ENCODE measurements around the gene PSMF1. TPM values are rescaled to one million over a fixed set of nuclear protein-coding genes. Genes with fewer than 3 reads are reported as not detected.

PSMF1 gene
- total and polyA plus RNA-seq, 12 donors, result 22.4 to 181 (median 125) TPM

DNA sequence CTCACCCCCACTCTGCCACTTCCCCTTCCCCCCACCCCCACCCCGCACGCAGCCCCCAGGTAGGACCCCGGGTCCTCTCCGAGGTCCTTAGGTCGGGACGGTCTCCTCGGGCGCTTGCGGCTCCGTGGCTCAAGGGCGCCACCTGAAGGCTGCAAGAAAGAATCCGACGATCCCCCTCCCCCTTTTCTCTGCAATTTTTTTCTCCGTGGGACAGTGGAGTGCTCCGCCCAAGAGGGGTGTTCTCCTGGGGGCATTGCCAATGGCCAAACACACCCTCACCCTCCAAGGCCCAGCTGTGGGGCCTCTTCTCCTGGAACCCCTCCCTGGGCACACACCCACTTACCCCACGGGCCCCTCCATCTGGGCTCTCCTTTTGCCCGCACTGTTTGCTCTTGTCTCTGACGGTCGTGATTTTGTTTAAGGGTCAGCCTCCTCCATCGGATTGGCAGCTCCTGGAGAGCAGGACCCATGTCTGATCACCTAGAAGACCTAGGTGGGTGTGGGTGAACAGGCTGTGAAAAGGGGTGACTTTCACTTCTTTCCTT, 67.5 kb downstream of the PSMF1 start:
- H3K27ac ChIP-seq, result peak overlapping the region in 6 of 10 donors; percentile 55 to 69 (median 60)
- peak overlapping the region; percentile 28 to 62 (median 58) for H3K4me3 ChIP-seq
- WGBS, 2 donors, result 10 to 11% methylated on average over 20 of the region's 20 CpGs

DNA sequence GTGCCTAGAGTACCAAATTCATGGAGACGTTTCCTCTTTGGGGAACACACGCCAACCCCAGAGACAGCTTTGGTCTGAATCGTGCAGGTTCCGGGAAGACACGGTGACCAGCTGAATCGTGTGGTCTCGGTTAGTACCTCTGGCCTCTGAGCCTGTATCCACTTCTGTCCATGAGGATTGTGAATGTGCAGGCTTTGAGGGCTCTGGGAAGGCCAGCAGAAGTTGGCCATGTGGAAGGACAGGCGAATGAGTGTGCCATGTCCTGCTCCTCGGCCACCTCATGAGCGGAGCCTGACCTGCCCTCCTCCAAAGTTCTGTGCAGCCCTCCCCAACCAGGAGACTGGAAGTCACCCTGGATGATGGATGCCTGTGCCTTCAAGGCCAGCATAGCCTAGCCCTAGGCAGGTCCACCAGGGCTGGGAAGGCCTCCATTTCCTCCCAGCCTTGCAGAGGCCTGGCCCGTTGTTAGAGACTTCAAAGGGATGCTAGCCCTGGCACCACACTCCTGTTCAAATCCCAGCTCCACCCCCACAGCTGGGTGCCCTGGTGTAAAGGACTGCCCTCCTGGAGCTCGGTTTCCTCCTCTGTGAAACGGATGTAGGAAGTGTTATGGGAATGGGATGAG, 68.1 kb downstream of the PSMF1 start:
- TF ChIP-seq CTCF (IDR thresholded peaks at IDR 0.05), result no peak
- intact Hi-C loops (cut with DNase I), result loop anchor here in 2 of 10 donors (2.0 to 10.0 kb wide), 2 partner anchors 18 to 372 kb away; no protein-coding TSS in a partner anchor
- Histone ChIP-seq H3K27ac (peak overlapping the region in 7 of 10 donors; percentile 3 to 65 (median 40)), H3K27me3 (peaks cover 4 to 37% (median 27%) of the 10 kb centered on the region in 7 donors), H3K9me3 (no peaks in the 10 kb centered on the region), H3K4me1 (peaks cover 0 to 29% (median 16%) of the 10 kb centered on the region in 9 donors), H3K36me3 (no peaks in the 10 kb centered on the region), H3K4me3 (no peak overlapping the region)
- peak in 1 of 8 donors; percentile 43 for ATAC-seq
- no peak for DNase-seq
- WGBS, 2 donors, result 79 to 81% methylated on average over 13 of the region's 13 CpGs

More for the DNA sequence above, 67.5 kb downstream of the PSMF1 start:
- no peaks in the 10 kb centered on the region for H3K9me3 ChIP-seq
- intact Hi-C loops (cut with DNase I), result loop anchor here in 2 of 10 donors (2.0 to 10.0 kb wide), 2 partner anchors 19 to 371 kb away; no protein-coding TSS in a partner anchor
- H3K27me3 ChIP-seq, result peaks cover 4 to 37% (median 27%) of the 10 kb centered on the region in 7 donors
- H3K4me1 ChIP-seq, result peaks cover 0 to 29% (median 16%) of the 10 kb centered on the region in 9 donors
- peak; percentile 48 to 59 for DNase-seq
- TF ChIP-seq CTCF (IDR thresholded peaks at IDR 0.05), result peak; percentile 17 to 64 (median 52)
- H3K36me3 ChIP-seq, result peaks cover 0 to 5% (median 0%) of the 10 kb centered on the region in 9 donors
- peak; percentile 51 to 78 (median 66) for ATAC-seq

DNA sequence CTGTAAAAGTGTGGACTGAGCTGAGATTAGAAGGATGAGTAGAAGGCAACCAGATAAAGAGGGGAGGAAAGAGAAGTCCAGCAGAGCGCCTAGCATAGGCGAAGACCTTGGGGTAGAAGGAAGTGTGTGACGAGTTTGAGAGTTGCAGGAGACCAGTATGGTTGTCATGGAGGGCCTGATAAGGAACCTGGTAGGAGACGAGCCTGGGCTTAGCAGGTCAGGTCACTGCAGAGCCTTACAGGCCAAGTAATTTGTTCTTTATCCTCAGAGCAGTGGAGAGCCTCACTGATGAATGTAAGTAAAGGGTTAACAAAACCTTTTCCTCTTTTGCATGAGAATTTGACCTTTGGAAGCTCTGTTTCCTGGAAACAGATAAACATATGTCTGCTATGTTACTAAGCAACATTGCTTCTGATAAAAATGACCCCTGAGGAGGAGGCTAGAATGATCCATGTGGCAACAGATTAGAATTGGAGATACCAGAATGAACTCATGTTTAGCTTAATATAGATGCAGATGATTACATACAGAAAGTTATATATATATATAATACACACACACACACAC, 69.3 kb downstream of the PSMF1 start:
- 57 to 63% methylated on average over 4 of the region's 4 CpGs for WGBS, 2 donors
- H3K4me1 ChIP-seq, result peaks cover 0 to 29% (median 16%) of the 10 kb centered on the region in 9 donors
- peak overlapping the region in 6 of 10 donors; percentile 5 to 65 (median 30) for H3K27ac ChIP-seq
- H3K27me3 ChIP-seq, result peaks cover 4 to 37% (median 27%) of the 10 kb centered on the region in 7 donors
- intact Hi-C loops (cut with DNase I), result loop anchor here in 2 of 10 donors (2.0 to 10.0 kb wide), 2 partner anchors 17 to 373 kb away; no protein-coding TSS in a partner anchor
- H3K9me3 ChIP-seq, result no peaks in the 10 kb centered on the region
- H3K4me3 ChIP-seq, result no peak overlapping the region
- no peaks in the 10 kb centered on the region for H3K36me3 ChIP-seq
- TF ChIP-seq CTCF (IDR thresholded peaks at IDR 0.05), result no peak
- DNase-seq (no peak), ATAC-seq (peak in 1 of 8 donors; percentile 23)

DNA sequence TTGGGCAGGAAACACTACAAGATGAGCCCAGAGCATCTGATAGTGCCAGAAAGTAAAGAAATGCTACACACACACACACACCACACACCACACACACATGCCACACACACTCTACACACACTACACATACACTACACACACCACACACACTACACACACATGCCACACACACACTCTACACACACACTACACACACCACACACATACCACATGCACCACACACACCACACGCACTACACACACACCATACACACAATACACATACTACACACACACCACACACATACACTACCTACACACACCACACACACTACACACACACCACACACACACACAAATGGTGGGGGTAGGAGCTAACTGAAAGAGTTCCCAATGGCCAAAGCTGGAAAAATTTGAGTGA, 69.9 kb downstream of the PSMF1 start:
- Histone ChIP-seq H3K27me3 (peaks cover 4 to 36% (median 27%) of the 10 kb centered on the region in 7 donors), H3K4me1 (peaks cover 0 to 29% (median 16%) of the 10 kb centered on the region in 9 donors), H3K9me3 (no peaks in the 10 kb centered on the region), H3K4me3 (no peak overlapping the region), H3K27ac (no peak overlapping the region), H3K36me3 (no peaks in the 10 kb centered on the region)
- intact Hi-C loops (cut with DNase I), result loop anchor here in 1 of 10 donors (10.0 kb wide), 1 partner anchor 374 kb away; no protein-coding TSS in a partner anchor
- ATAC-seq, result no peak
- WGBS, 2 donors, result 97 to 100% methylated on average over 1 of the region's 1 CpG
- no peak for DNase-seq
- TF ChIP-seq CTCF (IDR thresholded peaks at IDR 0.05), result no peak
